Mesodermal cell (in vitro differentiated cells): ENCODE data around the gene SNX24.

Experiments used
- H3K27ac ChIP-seq: 2 replicates; pipeline ENCODE4 v1.7.0; 2013; ENCODE audit warnings: mild to moderate bottlenecking, low read depth, low read length, moderate library complexity; ENCODE audit not compliant: severe bottlenecking
- H3K36me3 ChIP-seq: 2 replicates; pipeline ENCODE4 v1.7.1; 2013; ENCODE audit warnings: mild to moderate bottlenecking, low read length, moderate library complexity; ENCODE audit not compliant: control insufficient read depth, insufficient read depth
- H3K4me1 ChIP-seq: one replicate; pipeline ENCODE4 v1.7.1; 2013; ENCODE audit warnings: mild to moderate bottlenecking, low read length; ENCODE audit not compliant: insufficient read depth, control insufficient read depth, poor library complexity, severe bottlenecking
- H3K4me3 ChIP-seq: 2 replicates; pipeline ENCODE4 v1.7.0; 2013; ENCODE audit warnings: low read length, control low read depth, mild to moderate bottlenecking; ENCODE audit not compliant: insufficient read depth, poor library complexity, severe bottlenecking; ENCODE audit errors: extremely low read depth
- H3K9me3 ChIP-seq: 2 replicates; pipeline ENCODE4 v1.7.1; 2013; ENCODE audit warnings: mild to moderate bottlenecking, low read length, moderate library complexity; ENCODE audit not compliant: control insufficient read depth
- whole genome bisulfite sequencing, 2 experiments: methylation state at CpG; one replicate each; pipeline ENCODE4 v1.1.5; 2013; ENCODE audit warnings: missing lambda C conversion rate in 2 of 2; ENCODE audit not compliant: insufficient coverage in 2 of 2; 5-methylcytosine and 5-hydroxymethylcytosine counted together

The SNX24 gene

GRCh38 chr5:122978644-122979297 lies 133.4 kb downstream of the SNX24 start:
- no peaks in the 10 kb centered on the region for H3K9me3 ChIP-seq
- no peak overlapping the region for H3K27ac ChIP-seq
- H3K4me1 ChIP-seq = no peaks in the 10 kb centered on the region
- no peaks in the 10 kb centered on the region for H3K36me3 ChIP-seq
- H3K4me3 ChIP-seq = no peak overlapping the region
- 75 to 95% methylated on average over 2 to 3 of the region's 5 CpGs for WGBS, 2 experiments

GRCh38 chr5:122981846-122982245 lies 136.4 kb downstream of the SNX24 start:
- Histone ChIP-seq H3K4me1 (no peaks in the 10 kb centered on the region), H3K9me3 (no peaks in the 10 kb centered on the region), H3K4me3 (no peak overlapping the region), H3K27ac (no peak overlapping the region), H3K36me3 (no peaks in the 10 kb centered on the region)
- whole genome bisulfite sequencing, 2 experiments = 62 to 81% methylated on average over 2 of the region's 2 CpGs

GRCh38 chr5:122982376-122982775 lies 137.0 kb downstream of the SNX24 start:
- H3K27ac ChIP-seq = no peak overlapping the region
- WGBS, 2 experiments = no CpG with 5 or more reads among the region's 1 CpG
- H3K4me1 ChIP-seq = no peaks in the 10 kb centered on the region
- H3K4me3 ChIP-seq = no peak overlapping the region
- H3K36me3 ChIP-seq = no peaks in the 10 kb centered on the region
- no peaks in the 10 kb centered on the region for H3K9me3 ChIP-seq

- no peak overlapping the region for H3K4me3 ChIP-seq
- no peak overlapping the region for H3K27ac ChIP-seq
- H3K9me3 ChIP-seq = no peaks in the 10 kb centered on the region
- no peaks in the 10 kb centered on the region for H3K4me1 ChIP-seq
- 83% methylated on average over 2 of the region's 3 CpGs; no CpG with 5 or more reads in 1 of the 2 experiments for WGBS, 2 experiments
- H3K36me3 ChIP-seq = no peaks in the 10 kb centered on the region
Measured at GRCh38 chr5:122984425-122984824, 139.0 kb downstream of the SNX24 start.

GRCh38 chr5:122985006-122985700 lies 139.7 kb downstream of the SNX24 start:
- Histone ChIP-seq H3K4me1 (no peaks in the 10 kb centered on the region), H3K4me3 (no peak overlapping the region), H3K36me3 (no peaks in the 10 kb centered on the region), H3K9me3 (no peaks in the 10 kb centered on the region), H3K27ac (no peak overlapping the region)
- WGBS, 2 experiments = 100% methylated on average over 1 of the region's 4 CpGs; no CpG with 5 or more reads in 1 of the 2 experiments

GRCh38 chr5:122985954-122986721 lies 140.7 kb downstream of the SNX24 start:
- H3K4me3 ChIP-seq = no peak overlapping the region
- 92% methylated on average over 2 of the region's 2 CpGs for WGBS, 2 experiments
- no peaks in the 10 kb centered on the region for H3K36me3 ChIP-seq
- H3K9me3 ChIP-seq = no peaks in the 10 kb centered on the region
- no peaks in the 10 kb centered on the region for H3K4me1 ChIP-seq
- H3K27ac ChIP-seq = no peak overlapping the region

GRCh38 chr5:122996091-122996490 lies 150.7 kb downstream of the SNX24 start:
- 85 to 89% methylated on average over 2 of the region's 3 CpGs for WGBS, 2 experiments
- Histone ChIP-seq H3K27ac (no peak overlapping the region), H3K4me3 (no peak overlapping the region), H3K4me1 (no peaks in the 10 kb centered on the region), H3K9me3 (no peaks in the 10 kb centered on the region), H3K36me3 (no peaks in the 10 kb centered on the region)

GRCh38 chr5:122997294-122997693 lies 151.9 kb downstream of the SNX24 start:
- Histone ChIP-seq H3K36me3 (no peaks in the 10 kb centered on the region), H3K4me1 (no peaks in the 10 kb centered on the region), H3K9me3 (no peaks in the 10 kb centered on the region), H3K4me3 (no peak overlapping the region), H3K27ac (no peak overlapping the region)
- 48 to 56% methylated on average over 3 to 5 of the region's 7 CpGs for WGBS, 2 experiments

GRCh38 chr5:122999947-123000563 lies 154.6 kb downstream of the SNX24 start:
- Histone ChIP-seq H3K4me1 (no peaks in the 10 kb centered on the region), H3K27ac (no peak overlapping the region), H3K36me3 (no peaks in the 10 kb centered on the region), H3K4me3 (no peak overlapping the region), H3K9me3 (no peaks in the 10 kb centered on the region)
- WGBS, 2 experiments = 24 to 30% methylated on average over 5 to 7 of the region's 10 CpGs

GRCh38 chr5:123000731-123001130 lies 155.3 kb downstream of the SNX24 start:
- Histone ChIP-seq H3K4me1 (no peaks in the 10 kb centered on the region), H3K27ac (no peak overlapping the region), H3K9me3 (no peaks in the 10 kb centered on the region), H3K4me3 (no peak overlapping the region), H3K36me3 (no peaks in the 10 kb centered on the region)
- no CpG with 5 or more reads among the region's 1 CpG for WGBS, 2 experiments
